Left kidney (tissue), 2 donors: ENCODE results near the gene FBXO8. TPM values are rescaled to one million over a fixed set of nuclear protein-coding genes. Genes with fewer than 3 reads are reported as not detected.

Source experiments
- DNase-seq: peaks from one replicate; pipeline ENCODE4 v3.0.0-alpha.2; 2013
- polyA plus RNA-seq: library from polyadenylated mRNA; unstranded; fragments of 120-200 nt; gene quantifications from one replicate; pipeline ENCODE4 v1.2.1, GENCODE V29; 2013; ENCODE audit not compliant: insufficient read length

FBXO8 gene
- polyA plus RNA-seq, 1 donor: 33.0 TPM

DNA sequence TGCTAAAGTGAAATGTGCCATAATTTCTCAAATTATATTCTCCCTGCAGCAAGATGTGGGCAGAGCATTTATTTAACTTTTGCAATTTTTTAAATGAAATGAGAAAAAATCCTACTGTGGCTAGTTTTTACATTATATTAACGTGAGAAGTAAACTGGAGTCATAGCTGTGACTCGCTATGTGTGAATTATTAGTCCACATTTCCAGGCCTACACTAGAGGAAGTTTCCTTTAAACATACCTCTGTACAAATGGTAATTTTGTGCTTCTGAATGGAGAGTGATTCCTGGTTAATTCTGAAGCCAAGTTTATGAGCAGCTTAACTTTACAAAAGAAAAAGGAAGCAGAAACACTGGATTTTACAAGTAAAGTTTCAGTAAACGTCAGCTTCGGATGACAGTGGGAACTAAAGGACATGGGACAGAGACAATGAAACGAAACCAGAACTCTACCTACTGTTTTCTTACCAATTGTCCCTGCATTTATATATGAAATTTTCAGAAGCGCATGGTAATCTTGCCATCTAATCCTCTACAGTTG is 72.4 kb downstream of the FBXO8 start:
- no peak for DNase-seq

- DNase-seq: no peak
Measured at GRCh38 chr4:174210354-174210753, 73.1 kb downstream of the FBXO8 start.

- no peak for DNase-seq
Measured at GRCh38 chr4:174209341-174209740, 74.1 kb downstream of the FBXO8 start.

DNA sequence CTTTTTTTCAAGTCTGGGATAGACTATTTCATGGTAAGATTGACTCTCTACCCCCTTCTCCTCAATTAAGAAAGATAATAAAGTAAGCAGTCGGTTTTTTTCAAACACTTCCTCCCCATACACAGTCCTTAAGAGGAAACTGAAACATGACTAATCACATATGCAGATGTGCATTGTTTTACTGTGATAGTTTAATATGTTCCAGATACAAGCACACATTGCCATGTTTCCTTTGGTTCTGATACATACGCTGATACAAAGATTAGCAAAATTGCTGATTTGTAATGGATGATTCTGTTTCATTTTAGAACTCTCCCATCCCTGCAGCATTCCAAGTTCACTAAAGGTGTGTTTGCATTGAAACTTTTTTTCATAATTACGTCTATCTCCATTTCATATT is 76.1 kb downstream of the FBXO8 start:
- DNase-seq: no peak

DNA sequence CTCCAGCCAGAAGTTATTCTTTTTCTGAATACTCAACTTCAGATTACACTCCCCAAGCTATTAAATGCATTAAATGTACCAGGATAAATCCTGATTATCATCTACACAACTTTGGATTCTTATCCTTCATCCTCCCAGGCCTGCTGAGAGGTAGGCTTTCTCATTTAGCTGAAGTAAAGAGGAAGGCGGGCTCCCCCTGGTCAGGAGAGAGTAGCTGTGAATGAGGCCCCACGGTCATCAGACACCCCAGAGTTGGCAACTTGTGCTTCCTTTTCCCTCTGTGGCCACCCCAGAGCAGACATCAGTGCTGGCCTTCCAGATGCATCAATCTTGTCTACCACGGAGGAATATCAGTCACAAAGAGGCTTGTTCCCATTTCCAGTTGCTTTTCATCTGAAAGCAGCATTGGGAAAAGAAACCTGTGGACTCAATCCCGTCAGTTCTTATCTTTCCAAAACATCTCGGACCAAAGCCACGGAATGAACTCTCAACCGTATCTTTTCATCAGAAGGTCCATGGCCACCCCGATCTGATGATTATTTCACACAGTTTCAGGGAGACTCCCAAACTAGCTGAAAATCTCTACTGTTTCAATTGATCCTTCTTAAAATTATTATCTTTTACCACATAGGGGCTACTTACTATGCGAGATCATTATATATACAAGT is 79.2 kb downstream of the FBXO8 start:
- no peak for DNase-seq

DNA sequence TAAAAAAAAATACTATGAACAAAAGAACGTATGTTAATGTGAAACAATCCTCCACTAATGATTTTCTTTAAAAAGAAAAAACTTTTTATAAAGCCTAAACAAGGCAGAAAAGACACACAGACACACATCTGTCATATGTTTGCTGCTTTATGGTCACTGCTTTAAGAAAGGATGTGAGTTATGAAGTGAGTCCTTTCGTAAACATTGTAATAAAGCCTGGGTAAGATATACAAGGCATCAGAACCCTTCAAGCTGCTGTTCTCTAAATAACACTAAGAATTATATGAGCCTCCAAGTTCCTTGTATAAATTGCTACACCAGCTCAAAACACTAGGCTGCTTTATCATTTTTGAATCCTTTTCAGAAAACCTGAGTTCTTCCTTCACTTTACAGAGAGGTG is 81.6 kb downstream of the FBXO8 start:
- no peak for DNase-seq

GRCh38 chr4:174199735-174200134 is 83.7 kb downstream of the FBXO8 start:
- no peak for DNase-seq

GRCh38 chr4:174198828-174199227 is 84.6 kb downstream of the FBXO8 start:
- no peak for DNase-seq

GRCh38 chr4:174198396-174198795 is 85.1 kb downstream of the FBXO8 start:
- DNase-seq: no peak

DNA sequence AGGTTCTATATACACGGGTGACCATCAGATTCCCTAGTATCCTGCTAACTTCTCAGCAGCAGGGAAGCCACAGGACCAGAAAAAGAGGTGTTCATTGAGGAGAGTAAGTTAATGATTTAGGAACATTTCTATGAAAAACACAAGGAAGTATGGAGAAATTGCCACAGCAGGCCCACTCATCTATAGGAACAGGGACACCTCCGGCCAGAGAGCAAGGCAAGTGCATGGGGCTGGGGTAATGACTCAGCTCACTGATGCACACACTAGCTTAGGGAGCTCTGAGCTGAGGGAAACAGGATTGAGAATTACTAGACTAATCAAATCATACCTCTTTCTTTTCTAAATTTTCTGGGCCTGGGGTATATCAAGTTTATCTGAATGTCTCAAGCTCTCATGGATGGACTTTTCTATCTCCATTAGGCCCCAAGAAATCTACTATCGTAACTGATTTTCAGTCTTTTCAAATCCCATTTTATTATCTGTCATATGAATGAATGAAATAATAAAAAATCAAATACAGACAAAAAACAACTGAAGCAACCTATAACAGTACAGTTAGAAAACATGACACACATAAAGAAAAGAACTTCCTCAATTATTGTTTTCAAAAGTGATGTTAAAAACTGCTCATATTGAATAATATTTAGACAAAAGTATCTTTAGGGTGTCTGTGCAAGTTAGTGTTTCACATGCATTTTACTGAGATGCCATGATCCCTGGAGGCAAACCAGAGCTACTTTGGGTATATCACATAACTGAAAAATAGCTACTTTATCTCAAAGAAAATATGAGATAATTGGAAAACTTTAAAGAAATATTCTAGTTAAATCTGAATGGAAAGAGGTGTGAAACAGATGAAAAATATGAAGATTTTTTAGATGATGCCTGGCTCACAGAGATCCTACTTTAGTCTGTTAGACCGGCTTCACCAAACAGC is 89.8 kb downstream of the FBXO8 start:
- DNase-seq: no peak

- DNase-seq: no peak
Measured at GRCh38 chr4:174192943-174193342, 90.5 kb downstream of the FBXO8 start.

DNA sequence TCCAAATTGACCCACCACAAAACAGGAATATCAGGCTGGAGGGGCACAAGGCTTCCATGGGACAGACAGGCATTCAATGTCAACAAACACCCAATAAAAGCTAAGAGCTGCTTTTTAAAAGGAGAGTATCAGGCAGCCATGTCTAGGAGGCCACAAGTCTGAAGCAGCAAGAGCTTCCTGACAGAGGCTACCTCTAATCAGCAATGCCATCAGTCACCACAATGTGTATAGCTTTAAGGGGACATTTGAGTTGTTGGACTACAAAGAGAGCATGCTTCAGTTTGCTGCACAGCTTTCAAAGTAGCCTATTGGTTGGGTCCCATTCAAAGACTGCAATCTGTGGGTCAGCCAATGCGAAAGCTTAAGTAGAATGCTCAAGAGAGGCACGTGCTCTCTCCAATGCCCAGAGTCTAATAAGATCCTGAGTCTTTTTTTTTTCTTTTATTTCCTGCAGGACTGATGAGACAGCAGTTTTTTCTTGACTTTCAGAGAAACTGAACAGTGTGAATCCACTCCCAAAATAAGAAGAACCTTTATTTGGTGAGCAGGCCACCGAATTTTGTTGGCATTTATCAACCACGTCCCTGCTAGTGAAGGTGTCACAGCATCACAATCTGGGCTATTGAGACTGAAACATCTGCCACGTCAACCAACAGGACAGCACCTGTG is 92.5 kb downstream of the FBXO8 start:
- no peak for DNase-seq

- no peak for DNase-seq
Measured at GRCh38 chr4:174189392-174190015, 94.0 kb downstream of the FBXO8 start.

Other genes starting within 250 kb of the FBXO8 start
- gene CEP44, start 244 bp upstream of the FBXO8 start, polyA plus RNA-seq: 34.1 TPM
- 59.8 TPM for gene HPGD, start 238.8 kb upstream of the FBXO8 start, polyA plus RNA-seq